Type B pancreatic cell (in vitro differentiated cells): ENCODE measurements around the gene GRK3. TPM values are rescaled to one million over a fixed set of nuclear protein-coding genes. Genes with fewer than 3 reads are reported as not detected.

ENCODE experiments used
- DNase-seq: peaks from one replicate; pipeline ENCODE4 v3.0.0; 2021; ENCODE audit warnings: mixed read lengths; ENCODE audit not compliant: unreplicated experiment; ENCODE audit errors: extremely low spot score
- H3K27ac Mint-ChIP-seq: 2 replicates; pipeline ENCODE4 v1.8.0; 2021; ENCODE audit warnings: mild to moderate bottlenecking, mixed read lengths
- H3K27me3 Mint-ChIP-seq: 2 replicates; pipeline ENCODE4 v1.8.0; 2021; ENCODE audit warnings: mixed read lengths
- H3K36me3 Mint-ChIP-seq: 2 replicates; pipeline ENCODE4 v1.8.0; 2021; ENCODE audit warnings: mixed read lengths
- H3K4me1 Mint-ChIP-seq: one replicate; pipeline ENCODE4 v1.8.0; 2021; ENCODE audit warnings: mixed read lengths; ENCODE audit not compliant: unreplicated experiment
- H3K4me3 Mint-ChIP-seq: 2 replicates; pipeline ENCODE4 v1.8.0; 2021; ENCODE audit warnings: mild to moderate bottlenecking, mixed read lengths
- H3K9me3 Mint-ChIP-seq: 2 replicates; pipeline ENCODE4 v1.8.0; 2021; ENCODE audit warnings: mixed read lengths
- total RNA-seq: library from RNA; stranded (reverse); gene quantifications from 2 replicates; pipeline ENCODE4 v1.2.1, GENCODE V29; 2021; ENCODE audit warnings: low replicate concordance
- TF ChIP-seq, protein P1 (sequence below): fragments of 200-600 bp; sonication (generic); conservative IDR thresholded peaks from 2 replicates; pipeline ENCODE4 v1.5.0; 2021; ENCODE audit warnings: antibody characterized with exemption, mild to moderate bottlenecking

The GRK3 gene
- total RNA-seq, 1 donor from 2014 or later = 14.0 TPM

DNA sequence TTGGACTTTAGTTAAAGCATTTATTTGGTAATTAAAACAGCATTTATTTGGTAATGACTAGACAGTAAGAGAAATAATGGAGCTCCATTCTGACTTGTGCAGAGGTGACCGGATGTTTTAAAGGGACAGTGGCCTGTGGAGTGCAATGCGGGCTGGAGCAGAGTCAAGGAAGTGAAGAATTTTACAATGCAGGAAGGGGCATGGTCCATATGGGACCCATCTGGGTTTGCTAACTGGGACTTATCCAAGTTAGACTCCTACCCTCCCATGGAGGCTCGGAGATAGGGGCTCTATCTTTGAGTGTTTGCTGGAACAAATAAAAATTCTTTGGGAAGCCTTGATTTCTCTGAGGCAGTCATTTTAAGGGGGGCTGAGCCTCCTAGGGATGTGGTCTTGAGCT lies 117.6 kb downstream of the GRK3 start:
- H3K4me1 Mint-ChIP-seq = peaks cover 17% of the 10 kb centered on the region
- DNase-seq = no peak
- no peak overlapping the region for H3K4me3 Mint-ChIP-seq
- H3K27me3 Mint-ChIP-seq = no peaks in the 10 kb centered on the region
- no peaks in the 10 kb centered on the region for H3K9me3 Mint-ChIP-seq
- H3K36me3 Mint-ChIP-seq = peaks cover 4% of the 10 kb centered on the region
- TF ChIP-seq, protein P1, sequence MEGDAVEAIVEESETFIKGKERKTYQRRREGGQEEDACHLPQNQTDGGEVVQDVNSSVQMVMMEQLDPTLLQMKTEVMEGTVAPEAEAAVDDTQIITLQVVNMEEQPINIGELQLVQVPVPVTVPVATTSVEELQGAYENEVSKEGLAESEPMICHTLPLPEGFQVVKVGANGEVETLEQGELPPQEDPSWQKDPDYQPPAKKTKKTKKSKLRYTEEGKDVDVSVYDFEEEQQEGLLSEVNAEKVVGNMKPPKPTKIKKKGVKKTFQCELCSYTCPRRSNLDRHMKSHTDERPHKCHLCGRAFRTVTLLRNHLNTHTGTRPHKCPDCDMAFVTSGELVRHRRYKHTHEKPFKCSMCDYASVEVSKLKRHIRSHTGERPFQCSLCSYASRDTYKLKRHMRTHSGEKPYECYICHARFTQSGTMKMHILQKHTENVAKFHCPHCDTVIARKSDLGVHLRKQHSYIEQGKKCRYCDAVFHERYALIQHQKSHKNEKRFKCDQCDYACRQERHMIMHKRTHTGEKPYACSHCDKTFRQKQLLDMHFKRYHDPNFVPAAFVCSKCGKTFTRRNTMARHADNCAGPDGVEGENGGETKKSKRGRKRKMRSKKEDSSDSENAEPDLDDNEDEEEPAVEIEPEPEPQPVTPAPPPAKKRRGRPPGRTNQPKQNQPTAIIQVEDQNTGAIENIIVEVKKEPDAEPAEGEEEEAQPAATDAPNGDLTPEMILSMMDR = no peak
- no peak overlapping the region for H3K27ac Mint-ChIP-seq

DNA sequence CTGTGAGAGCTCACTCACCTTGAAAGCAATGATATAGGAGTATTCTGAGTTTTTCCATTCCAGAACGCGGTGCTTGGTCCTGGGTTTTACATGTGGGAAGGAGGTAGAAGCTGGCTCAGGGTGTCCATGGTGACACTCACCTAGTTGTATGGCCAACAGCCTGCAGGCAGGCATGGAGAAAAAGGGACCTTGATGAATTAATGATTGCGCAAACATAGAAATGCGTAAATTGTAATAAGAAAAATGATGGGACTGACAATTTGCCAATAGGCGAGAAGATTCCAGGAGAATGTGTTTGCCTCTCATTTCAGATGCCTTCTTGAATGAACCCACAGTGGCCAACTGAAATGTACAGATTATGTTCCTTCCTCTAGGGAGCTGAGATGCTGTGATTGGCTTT lies 124.2 kb downstream of the GRK3 start:
- peaks cover 8% of the 10 kb centered on the region for H3K36me3 Mint-ChIP-seq
- TF ChIP-seq, protein P1 = no peak
- H3K4me1 Mint-ChIP-seq = peaks cover 19% of the 10 kb centered on the region
- no peaks in the 10 kb centered on the region for H3K9me3 Mint-ChIP-seq
- no peak overlapping the region for H3K27ac Mint-ChIP-seq
- no peak overlapping the region for H3K4me3 Mint-ChIP-seq
- no peaks in the 10 kb centered on the region for H3K27me3 Mint-ChIP-seq
- no peak for DNase-seq

DNA sequence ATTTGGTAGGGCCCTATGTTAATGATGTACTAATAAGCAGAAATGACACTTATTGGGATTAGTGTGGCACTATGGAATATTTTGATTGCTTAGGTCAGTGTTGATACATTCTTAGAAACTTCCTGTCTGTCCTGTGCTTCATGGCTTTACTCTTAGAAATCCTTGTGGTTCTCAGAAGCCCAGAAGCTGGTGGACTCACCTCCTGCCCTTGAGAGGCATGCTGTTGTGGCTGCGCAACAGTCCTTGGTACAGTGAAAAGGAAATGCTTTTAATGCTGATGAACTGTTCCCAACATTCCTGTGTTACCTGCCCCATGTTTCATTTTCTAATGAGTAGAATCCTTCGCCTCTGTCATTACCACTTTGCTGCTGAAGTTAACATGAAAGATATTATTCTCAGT lies 125.2 kb downstream of the GRK3 start:
- H3K4me3 Mint-ChIP-seq = no peak overlapping the region
- TF ChIP-seq, protein P1 = no peak
- H3K27ac Mint-ChIP-seq = no peak overlapping the region
- peaks cover 8% of the 10 kb centered on the region for H3K36me3 Mint-ChIP-seq
- no peaks in the 10 kb centered on the region for H3K27me3 Mint-ChIP-seq
- H3K9me3 Mint-ChIP-seq = no peaks in the 10 kb centered on the region
- DNase-seq = no peak
- peaks cover 22% of the 10 kb centered on the region for H3K4me1 Mint-ChIP-seq

DNA sequence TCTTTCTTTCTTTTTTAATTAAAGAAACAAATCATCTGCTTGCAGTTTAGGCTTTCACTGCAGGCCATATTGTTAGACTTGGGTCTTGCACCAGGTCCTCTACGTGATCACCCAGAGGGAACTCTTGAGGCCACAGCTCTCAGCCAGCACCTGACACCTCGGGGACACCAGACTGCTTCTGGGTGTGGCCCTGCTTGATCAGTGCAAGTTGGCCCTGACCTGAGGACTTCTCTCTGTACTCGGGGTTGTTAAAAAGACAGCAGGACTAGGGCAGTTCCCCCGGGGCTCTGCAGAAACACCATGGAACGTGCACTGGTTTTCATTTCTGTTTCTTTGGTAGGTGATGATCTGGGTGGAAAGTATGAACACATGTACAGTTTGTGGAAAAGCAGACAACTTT lies 126.3 kb downstream of the GRK3 start:
- Mint-ChIP-seq H3K36me3 (peaks cover 8% of the 10 kb centered on the region), H3K4me1 (peaks cover 23% of the 10 kb centered on the region), H3K4me3 (no peak overlapping the region), H3K9me3 (no peaks in the 10 kb centered on the region), H3K27me3 (no peaks in the 10 kb centered on the region), H3K27ac (no peak overlapping the region)
- DNase-seq = no peak
- TF ChIP-seq, protein P1 = no peak

DNA sequence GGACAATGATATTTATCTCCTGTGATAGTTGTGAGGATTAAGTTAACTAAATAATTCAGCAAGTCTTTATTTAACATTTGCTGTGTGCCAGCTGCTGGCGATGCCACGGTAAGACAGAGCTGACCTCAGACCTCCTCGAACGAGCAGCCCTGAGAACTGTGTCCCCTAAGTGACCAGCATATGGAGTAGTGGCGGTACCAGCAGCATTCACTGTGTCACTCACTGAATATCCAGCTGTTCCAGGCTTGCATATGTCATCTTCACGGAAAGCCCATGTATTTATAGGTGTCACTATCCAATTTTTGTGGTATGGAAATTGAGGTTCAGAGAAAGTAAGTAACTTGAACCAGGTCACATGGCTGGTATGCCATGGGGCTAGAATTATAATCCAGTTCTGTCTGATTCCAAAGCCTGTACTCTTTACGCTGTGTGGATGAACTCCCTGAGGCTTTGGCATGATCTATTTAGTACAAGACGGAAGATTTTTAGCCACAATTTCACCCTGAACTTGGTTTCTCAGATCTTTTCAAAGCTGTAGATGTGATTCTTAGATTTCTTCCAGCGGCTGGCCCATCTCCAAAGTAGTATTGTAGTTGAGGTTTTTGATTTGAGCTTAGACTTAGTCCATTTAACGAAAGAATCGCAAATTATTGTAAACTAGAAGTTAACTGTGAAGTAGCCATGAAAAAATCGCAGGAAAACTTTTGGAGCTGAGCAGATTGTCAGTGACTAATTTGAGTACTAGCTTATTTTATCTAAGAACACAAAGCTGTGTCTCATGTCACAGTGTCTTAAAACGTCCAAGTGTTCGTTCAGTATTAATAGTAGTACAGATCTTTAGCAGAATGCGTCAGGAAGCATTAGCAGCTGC lies 128.2 kb downstream of the GRK3 start:
- H3K27ac Mint-ChIP-seq = no peak overlapping the region
- TF ChIP-seq, protein P1 = no peak
- no peak for DNase-seq
- no peaks in the 10 kb centered on the region for H3K27me3 Mint-ChIP-seq
- H3K36me3 Mint-ChIP-seq = peaks cover 4% of the 10 kb centered on the region
- peaks cover 29% of the 10 kb centered on the region for H3K4me1 Mint-ChIP-seq
- H3K4me3 Mint-ChIP-seq = no peak overlapping the region
- H3K9me3 Mint-ChIP-seq = no peaks in the 10 kb centered on the region
